Natural killer cell treated with Interleukin-12 subunit alpha and Interleukin-12 subunit beta and Interleukin-15 and Interleukin-18, amount 100 ng/mL, for 72 hours (primary cell): Measurements from ENCODE around the gene PTPN1. TPM values are rescaled to one million over a fixed set of nuclear protein-coding genes. Genes with fewer than 3 reads are reported as not detected.

Experiments
- ATAC-seq, 2 donors: fragments of 150-1000 bp; cut with Tn5 transposase in 1 of 2; sonication (Bioruptor Pico), chemical (Tn5 transposase) in 1 of 2; 2 replicates each; pipeline ENCODE4 v1.10.0; 2021
- DNase-seq: peaks from one replicate; pipeline ENCODE4 v3.0.0; 2022; ENCODE audit warnings: low spot score
- H3K27ac Mint-ChIP-seq, 2 donors: 1 replicate in 1 of 2; 2 replicates in 1 of 2; pipeline ENCODE4 v1.8.0; 2022; ENCODE audit warnings: mixed read lengths in 2 of 2, mild to moderate bottlenecking in 1 of 2, moderate library complexity in 1 of 2
- H3K27me3 Mint-ChIP-seq, 2 donors: 1 replicate in 1 of 2; 2 replicates in 1 of 2; pipeline ENCODE4 v1.8.0; 2022; ENCODE audit warnings: mixed read lengths in 2 of 2
- H3K36me3 Mint-ChIP-seq: one replicate; pipeline ENCODE4 v1.8.0; 2022; ENCODE audit warnings: mixed read lengths
- H3K4me1 Mint-ChIP-seq, 2 donors: 1 replicate in 1 of 2; 2 replicates in 1 of 2; pipeline ENCODE4 v1.8.0; 2022; ENCODE audit warnings: low read depth in 2 of 2, mixed read lengths in 2 of 2, mild to moderate bottlenecking in 1 of 2
- H3K4me3 Mint-ChIP-seq: one replicate; pipeline ENCODE4 v1.8.0; 2022; ENCODE audit warnings: mixed read lengths
- H3K9me3 Mint-ChIP-seq: 2 replicates; pipeline ENCODE4 v1.8.0; 2022; ENCODE audit warnings: mixed read lengths
- total RNA-seq, 2 donors: library from RNA; stranded (reverse); gene quantifications; one replicate each; pipeline ENCODE4 v1.2.3, GENCODE V29; 2022

Gene PTPN1
- total RNA-seq, 2 donors from 2014 or later, result 74.3 to 105 TPM

DNA sequence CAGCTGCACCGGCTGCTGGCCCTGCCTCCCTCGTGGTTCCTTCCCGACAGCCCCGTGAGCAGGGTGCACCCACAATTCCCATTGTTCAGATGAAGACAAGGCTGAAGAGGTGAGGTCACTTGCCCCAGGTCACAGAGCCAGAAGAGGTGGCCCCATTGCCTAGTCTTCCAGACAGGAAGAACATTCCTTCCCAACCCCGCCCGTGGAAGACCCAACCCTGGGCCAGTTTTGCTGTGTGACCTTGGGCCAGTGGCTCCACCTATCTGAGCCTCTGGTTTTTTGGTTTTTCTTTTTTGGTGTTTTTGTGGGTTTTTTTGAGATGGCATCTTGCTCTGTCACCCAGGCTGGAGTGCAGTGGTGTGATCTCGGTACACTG, 119.5 kb downstream of the PTPN1 start:
- H3K36me3 Mint-ChIP-seq, result no peaks in the 10 kb centered on the region

DNA sequence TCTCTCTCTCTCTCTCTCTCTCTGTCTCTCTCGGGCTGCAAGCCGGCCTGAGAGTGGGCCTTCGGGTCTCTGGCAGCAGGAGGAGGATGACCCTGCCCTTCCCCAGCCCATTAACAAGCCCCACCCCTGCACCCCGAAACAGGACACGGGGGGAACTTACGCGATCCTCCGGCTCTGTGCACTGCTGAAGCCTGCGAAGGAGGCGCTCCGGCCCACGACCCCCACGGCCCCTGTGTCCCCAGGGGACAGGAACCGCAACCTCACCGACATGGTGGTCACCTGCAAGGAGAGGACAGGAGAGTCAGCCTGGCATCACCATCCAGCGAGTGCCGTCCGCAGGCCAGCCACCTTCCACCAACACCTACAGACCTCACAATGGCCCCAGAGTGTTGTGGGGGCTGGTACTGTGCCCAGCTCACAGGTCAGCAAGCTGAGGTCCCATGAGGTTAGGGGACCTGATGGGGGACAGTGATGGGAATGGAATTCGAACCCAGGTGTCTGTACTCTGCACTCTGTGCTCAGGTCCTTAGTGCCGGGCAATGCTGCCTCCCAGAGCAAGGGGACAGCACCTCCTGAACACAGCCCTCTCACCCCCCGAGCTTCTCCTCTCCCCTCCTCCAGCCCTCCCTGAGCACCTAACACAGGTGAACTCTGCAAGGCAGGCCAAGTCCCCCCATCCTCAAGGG, 120.5 kb downstream of the PTPN1 start:
- Mint-ChIP-seq H3K36me3 (no peaks in the 10 kb centered on the region), H3K9me3 (no peaks in the 10 kb centered on the region), H3K4me3 (no peak overlapping the region), H3K27ac (no peak overlapping the region), H3K27me3 (peaks cover 4 to 7% of the 10 kb centered on the region in 2 donors), H3K4me1 (peaks cover 3 to 4% of the 10 kb centered on the region in 2 donors)
- DNase-seq (no peak), ATAC-seq (no peak)

More for the DNA sequence above, 119.5 kb downstream of the PTPN1 start:
- DNase-seq (no peak), ATAC-seq (no peak)
- Mint-ChIP-seq H3K9me3 (no peaks in the 10 kb centered on the region), H3K27ac (no peak overlapping the region), H3K4me1 (no peaks in the 10 kb centered on the region), H3K27me3 (no peaks in the 10 kb centered on the region), H3K4me3 (no peak overlapping the region)

DNA sequence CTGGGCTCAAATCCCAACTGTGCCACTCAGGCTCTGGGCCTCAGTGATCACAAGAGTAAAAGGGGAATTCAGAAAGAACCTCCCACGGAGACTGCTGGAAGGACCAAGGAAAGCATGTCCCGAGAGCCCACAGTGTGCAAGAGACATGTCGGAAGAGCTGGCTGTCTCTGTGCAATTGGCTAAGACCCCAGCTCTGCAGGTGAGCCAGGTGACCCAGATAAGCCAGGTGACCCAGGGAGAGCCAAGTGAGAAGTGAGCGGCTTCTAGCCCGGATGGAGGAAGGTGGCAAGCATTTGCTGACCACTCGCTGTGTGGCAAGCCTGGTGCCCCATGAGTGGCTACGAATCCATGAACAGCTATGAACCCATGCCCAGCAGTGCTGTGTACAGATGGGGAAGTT, 122.1 kb downstream of the PTPN1 start:
- H3K27me3 Mint-ChIP-seq, result peaks cover 5 to 7% of the 10 kb centered on the region in 2 donors
- no peak overlapping the region for H3K4me3 Mint-ChIP-seq
- no peaks in the 10 kb centered on the region for H3K9me3 Mint-ChIP-seq
- H3K27ac Mint-ChIP-seq, result no peak overlapping the region
- no peak for ATAC-seq
- no peak for DNase-seq
- H3K4me1 Mint-ChIP-seq, result peaks cover 3 to 6% of the 10 kb centered on the region in 2 donors
- H3K36me3 Mint-ChIP-seq, result no peaks in the 10 kb centered on the region

DNA sequence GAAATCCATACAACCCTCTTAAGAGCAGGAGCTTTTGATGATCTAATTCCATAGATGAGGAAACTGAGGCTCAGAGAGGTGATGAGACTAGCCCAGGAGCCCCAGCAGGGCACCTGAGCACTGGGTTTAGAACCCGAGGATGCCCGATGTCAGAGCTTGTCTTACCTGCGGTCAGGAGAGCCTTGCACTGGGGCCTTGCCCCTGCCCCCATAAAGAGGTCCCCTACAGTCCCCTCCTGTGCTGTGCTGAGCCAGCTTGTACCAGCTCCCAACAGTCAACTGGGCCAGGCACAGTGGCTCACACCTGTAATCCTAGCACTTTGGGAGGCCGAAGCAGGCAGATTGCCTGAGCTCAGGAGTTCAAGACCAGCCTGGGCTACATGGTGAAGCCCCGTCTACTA, 122.5 kb downstream of the PTPN1 start:
- H3K4me3 Mint-ChIP-seq, result no peak overlapping the region
- no peaks in the 10 kb centered on the region for H3K36me3 Mint-ChIP-seq
- ATAC-seq, result no peak
- H3K27me3 Mint-ChIP-seq, result peaks cover 6 to 7% of the 10 kb centered on the region in 2 donors
- H3K9me3 Mint-ChIP-seq, result no peaks in the 10 kb centered on the region
- no peak for DNase-seq
- H3K4me1 Mint-ChIP-seq, result peaks cover 3 to 6% of the 10 kb centered on the region in 2 donors
- no peak overlapping the region for H3K27ac Mint-ChIP-seq

DNA sequence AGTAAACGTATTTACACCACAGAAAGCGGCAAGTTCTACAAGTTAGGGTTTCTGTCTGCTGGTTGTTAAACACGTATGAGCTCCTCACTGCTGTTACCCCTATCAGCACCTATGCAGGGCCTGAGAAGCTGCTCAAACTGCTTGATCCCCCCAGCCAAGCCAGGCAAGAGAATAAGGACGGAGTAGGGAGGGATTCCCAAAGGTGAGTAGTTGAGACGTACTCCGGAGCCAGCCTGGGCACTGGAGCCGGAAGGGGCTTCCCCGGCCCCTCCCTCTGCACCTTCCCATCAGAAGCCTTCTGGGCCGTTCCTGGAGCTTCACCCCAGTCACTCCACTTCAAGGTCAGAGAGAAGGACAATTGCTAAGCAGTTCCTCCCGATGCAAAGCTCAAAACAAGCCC, 123.2 kb downstream of the PTPN1 start:
- H3K4me3 Mint-ChIP-seq, result no peak overlapping the region
- H3K27ac Mint-ChIP-seq, result no peak overlapping the region
- no peak for ATAC-seq

DNA sequence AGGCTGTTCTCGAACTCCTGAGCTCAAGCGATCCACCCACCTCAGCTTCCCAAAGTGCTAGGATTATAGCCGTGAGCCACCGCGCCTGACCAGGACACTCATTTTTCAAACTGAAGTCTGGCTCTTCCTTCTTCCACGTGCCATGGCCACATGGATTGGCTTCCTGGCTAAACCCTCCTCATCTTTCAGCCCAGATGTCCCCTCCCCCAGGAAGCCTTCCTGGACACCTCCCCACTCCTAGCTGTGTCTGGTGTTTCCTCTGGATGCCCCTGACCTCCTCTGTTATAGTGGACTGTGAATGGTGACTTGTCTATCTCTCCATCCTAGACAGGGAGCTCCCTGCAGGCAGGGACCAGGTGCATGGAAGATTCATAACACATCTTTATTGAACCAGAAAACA, 124.0 kb downstream of the PTPN1 start:
- Mint-ChIP-seq H3K27me3 (peaks cover 6 to 7% of the 10 kb centered on the region in 2 donors), H3K27ac (no peak overlapping the region), H3K9me3 (no peaks in the 10 kb centered on the region), H3K4me3 (no peak overlapping the region), H3K4me1 (peaks cover 3 to 6% of the 10 kb centered on the region in 2 donors), H3K36me3 (no peaks in the 10 kb centered on the region)
- DNase-seq (no peak), ATAC-seq (no peak)

More for the DNA sequence above, 123.2 kb downstream of the PTPN1 start:
- Mint-ChIP-seq H3K9me3 (no peaks in the 10 kb centered on the region), H3K4me1 (peaks cover 3 to 6% of the 10 kb centered on the region in 2 donors), H3K36me3 (no peaks in the 10 kb centered on the region), H3K27me3 (peaks cover 6 to 7% of the 10 kb centered on the region in 2 donors)
- no peak for DNase-seq

Other genes starting within 250 kb of the PTPN1 start
- gene RIPOR3, start 181.2 kb downstream of the PTPN1 start, total RNA-seq, result not detected
- 1 to 10 TPM; 3.8 to 4.1 TPM for gene PARD6B, start 221.2 kb downstream of the PTPN1 start, total RNA-seq